Stomach (tissue), 9 donors: ENCODE measurements around the gene NME7. TPM values are rescaled to one million over a fixed set of nuclear protein-coding genes. Genes with fewer than 3 reads are reported as not detected.

Experiments used
- DNase-seq, 2 donors: peaks; one replicate each; pipeline versions ENCODE4 v3.0.0 to v3.0.0-alpha.2; 2013 to 2019
- H3K27ac ChIP-seq, 5 donors: fragments of 200-600 bp in 4 of 5; sonication (generic) in 4 of 5; one replicate each; pipeline ENCODE4 v1.5.1; 2013 to 2019; ENCODE audit warnings: mild to moderate bottlenecking in 1 of 5, moderate library complexity in 1 of 5
- H3K27me3 ChIP-seq, 3 donors: fragments of 200-600 bp; sonication (generic); one replicate each; pipeline ENCODE4 v1.5.1; 2017 to 2019; ENCODE audit warnings: mixed run types in 1 of 3
- H3K36me3 ChIP-seq, 4 donors: fragments of 200-600 bp; sonication (generic); 1 replicate in 3 of 4; 2 replicates in 1 of 4; pipeline ENCODE4 v1.5.1; 2016 to 2019
- H3K4me1 ChIP-seq, 4 donors: fragments of 200-600 bp; sonication (generic); one replicate each; pipeline ENCODE4 v1.5.1; 2016 to 2019
- H3K4me3 ChIP-seq, 4 donors: fragments of 200-600 bp; sonication (generic) in 3 of 4; one replicate each; pipeline ENCODE4 v1.5.1; 2016 to 2019; ENCODE audit warnings: mild to moderate bottlenecking in 1 of 4
- H3K9me3 ChIP-seq, 4 donors: fragments of 200-600 bp; sonication (generic); one replicate each; pipeline ENCODE4 v1.5.1; 2016 to 2019
- CTCF ChIP-seq, 7 experiments: fragments of 450-650 bp in 4 of 7; fragments of 200-600 bp in 3 of 7; sonication (generic) in 3 of 7; IDR thresholded peaks; one replicate each; pipeline ENCODE4 v1.5.1; 2016 to 2019; ENCODE audit warnings: antibody characterized with exemption in 7 of 7, control low read depth in 2 of 7, mild to moderate bottlenecking in 1 of 7
- EP300 ChIP-seq: sonication (generic); formaldehyde crosslinking; IDR thresholded peaks from one replicate; pipeline ENCODE4 v1.6.1; 2017; ENCODE audit warnings: antibody characterized with exemption
- POLR2A ChIP-seq, 4 donors: fragments of 450-650 bp; IDR thresholded peaks; one replicate each; pipeline ENCODE4 v1.6.1; 2016; ENCODE audit warnings: antibody characterized with exemption in 4 of 4, control low read depth in 2 of 4, mild to moderate bottlenecking in 1 of 4, moderate library complexity in 1 of 4
- POLR2AphosphoS5 ChIP-seq, 3 donors: sonication (generic); formaldehyde crosslinking; IDR thresholded peaks; one replicate each; pipeline ENCODE4 v1.6.1; 2016; ENCODE audit warnings: antibody characterized with exemption in 3 of 3
- WGBS, 5 donors: extraction: QIAGEN DNeasy Blood & Tissue Kit in 3 of 5; methylation state at CpG; one replicate each; pipeline versions ENCODE4 v1.1.5 to v1.1.7; 2013 to 2018; 5-methylcytosine and 5-hydroxymethylcytosine counted together
- intact Hi-C: fragments of 100-400 bp; cut with DNase I; formaldehyde crosslinking; loops from one replicate; pipeline ENCODE4 v1.15.1; 2023; ENCODE audit warnings: low total_unique reads
- polyA plus RNA-seq, 3 donors: library from polyadenylated mRNA; stranded (reverse); fragments of 200-250 nt; gene quantifications; one replicate each; pipeline ENCODE4 v1.2.3, GENCODE V29; 2013
- total RNA-seq, 5 donors: library from RNA; depleted of rRNA; stranded (reverse); fragments of >200 nt; gene quantifications; one replicate each; pipeline versions ENCODE4 v1.1.0 to v1.2.3, GENCODE V29; 2014 to 2016
- donor health status: healthy with polysubstance abuse.
- donor health status: Bipolar disorder and iron deficiency.
- donor health status: healthy.

NME7 gene
- total and polyA plus RNA-seq, 8 donors: 7.6 to 44.3 (median 8.2) TPM; not detected in 1

- no peaks in the 10 kb centered on the region for H3K9me3 ChIP-seq
- intact Hi-C loops: no loop called here
- peaks cover 14 to 28% (median 25%) of the 10 kb centered on the region in 4 donors for H3K4me1 ChIP-seq
- WGBS, 5 donors: 89 to 98% (median 97%) methylated on average over 2 of the region's 2 CpGs
- DNase-seq: no peak
- H3K27me3 ChIP-seq: no peaks in the 10 kb centered on the region
- no peak overlapping the region for H3K27ac ChIP-seq
- TF ChIP-seq EP300 (no peak), CTCF (IDR thresholded peaks at IDR 0.05) (no peak), POLR2AphosphoS5 (IDR thresholded peaks at IDR 0.05) (no peak), POLR2A (IDR thresholded peaks at IDR 0.05) (no peak)
- peaks cover under 1 to 4% (median 3%) of the 10 kb centered on the region in 4 donors for H3K36me3 ChIP-seq
- no peak overlapping the region for H3K4me3 ChIP-seq
Observed at GRCh38 chr1:169364948-169365347, 2.6 kb downstream of the NME7 start.

- Histone ChIP-seq H3K4me1 (peaks cover 5 to 13% (median 10%) of the 10 kb centered on the region in 4 donors), H3K27ac (no peak overlapping the region), H3K9me3 (no peaks in the 10 kb centered on the region), H3K36me3 (no peaks in the 10 kb centered on the region), H3K27me3 (no peaks in the 10 kb centered on the region), H3K4me3 (no peak overlapping the region)
- 73 to 93% (median 83%) methylated on average over 5 of the region's 5 CpGs for WGBS, 5 donors
- no peak for DNase-seq
- intact Hi-C loops: no loop called here
- TF ChIP-seq POLR2AphosphoS5 (IDR thresholded peaks at IDR 0.05) (no peak), POLR2A (IDR thresholded peaks at IDR 0.05) (no peak), EP300 (no peak), CTCF (IDR thresholded peaks at IDR 0.05) (no peak)
Observed at GRCh38 chr1:169363046-169363730, 4.4 kb downstream of the NME7 start.

GRCh38 chr1:169361281-169361680, 6.3 kb downstream of the NME7 start:
- TF ChIP-seq POLR2A (IDR thresholded peaks at IDR 0.05) (no peak), EP300 (no peak), CTCF (IDR thresholded peaks at IDR 0.05) (no peak), POLR2AphosphoS5 (IDR thresholded peaks at IDR 0.05) (no peak)
- whole genome bisulfite sequencing, 5 donors: 79 to 92% (median 89%) methylated on average over 7 of the region's 7 CpGs
- H3K9me3 ChIP-seq: no peaks in the 10 kb centered on the region
- peaks cover 0 to 4% (median 1%) of the 10 kb centered on the region in 4 donors for H3K4me1 ChIP-seq
- no peak for DNase-seq
- H3K36me3 ChIP-seq: no peaks in the 10 kb centered on the region
- H3K4me3 ChIP-seq: no peak overlapping the region
- intact Hi-C loops: no loop called here
- no peak overlapping the region for H3K27ac ChIP-seq
- no peaks in the 10 kb centered on the region for H3K27me3 ChIP-seq

- intact Hi-C loops: no loop called here
- no peak for TF ChIP-seq POLR2AphosphoS5 (IDR thresholded peaks at IDR 0.05)
- TF ChIP-seq POLR2A (IDR thresholded peaks at IDR 0.05): no peak
- TF ChIP-seq EP300: no peak
- no peak for TF ChIP-seq CTCF (IDR thresholded peaks at IDR 0.05)
- no peak overlapping the region for H3K4me3 ChIP-seq
- no peaks in the 10 kb centered on the region for H3K27me3 ChIP-seq
- H3K27ac ChIP-seq: no peak overlapping the region
- no peak for DNase-seq
- H3K36me3 ChIP-seq: no peaks in the 10 kb centered on the region
- WGBS, 5 donors: 83 to 98% (median 96%) methylated on average over 1 of the region's 1 CpG
- no peaks in the 10 kb centered on the region for H3K9me3 ChIP-seq
- H3K4me1 ChIP-seq: no peaks in the 10 kb centered on the region
Observed at GRCh38 chr1:169360415-169360814, 7.2 kb downstream of the NME7 start.
